IPS-20b (cell line): ENCODE results near the gene CCNF.
"Not testable (repeated sequence)": the region's sequence is repeated elsewhere in the genome, so short reads cannot be mapped to it uniquely, and the experiment has no call there.

Experiments used
- H3K27ac ChIP-seq: one replicate; pipeline ENCODE4 v1.5.1; 2013; ENCODE audit warnings: low read length
- H3K27me3 ChIP-seq: 2 replicates; pipeline ENCODE4 v1.6.1; 2013; ENCODE audit warnings: mild to moderate bottlenecking, low read length, inconsistent platforms; ENCODE audit not compliant: insufficient read depth
- H3K36me3 ChIP-seq: 2 replicates; pipeline ENCODE4 v1.6.1; 2013; ENCODE audit warnings: low read depth, mild to moderate bottlenecking, inconsistent platforms, low read length, moderate library complexity; ENCODE audit not compliant: insufficient read depth
- H3K4me1 ChIP-seq: 2 replicates; pipeline ENCODE4 v1.6.1; 2013; ENCODE audit warnings: mild to moderate bottlenecking, control low read depth, inconsistent platforms, low read length, moderate library complexity; ENCODE audit not compliant: insufficient read depth
- H3K4me3 ChIP-seq: 2 replicates; pipeline ENCODE4 v1.5.1; 2013; ENCODE audit warnings: mild to moderate bottlenecking, low read length, inconsistent platforms
- H3K9ac ChIP-seq: 2 replicates; pipeline ENCODE4 v1.6.1; 2013; ENCODE audit warnings: low read depth, mild to moderate bottlenecking, inconsistent platforms, low read length, moderate library complexity
- H3K9me3 ChIP-seq: 2 replicates; pipeline ENCODE4 v1.6.1; 2013; ENCODE audit warnings: mild to moderate bottlenecking, low read depth, low read length, inconsistent platforms; ENCODE audit not compliant: insufficient read depth

The CCNF gene

DNA sequence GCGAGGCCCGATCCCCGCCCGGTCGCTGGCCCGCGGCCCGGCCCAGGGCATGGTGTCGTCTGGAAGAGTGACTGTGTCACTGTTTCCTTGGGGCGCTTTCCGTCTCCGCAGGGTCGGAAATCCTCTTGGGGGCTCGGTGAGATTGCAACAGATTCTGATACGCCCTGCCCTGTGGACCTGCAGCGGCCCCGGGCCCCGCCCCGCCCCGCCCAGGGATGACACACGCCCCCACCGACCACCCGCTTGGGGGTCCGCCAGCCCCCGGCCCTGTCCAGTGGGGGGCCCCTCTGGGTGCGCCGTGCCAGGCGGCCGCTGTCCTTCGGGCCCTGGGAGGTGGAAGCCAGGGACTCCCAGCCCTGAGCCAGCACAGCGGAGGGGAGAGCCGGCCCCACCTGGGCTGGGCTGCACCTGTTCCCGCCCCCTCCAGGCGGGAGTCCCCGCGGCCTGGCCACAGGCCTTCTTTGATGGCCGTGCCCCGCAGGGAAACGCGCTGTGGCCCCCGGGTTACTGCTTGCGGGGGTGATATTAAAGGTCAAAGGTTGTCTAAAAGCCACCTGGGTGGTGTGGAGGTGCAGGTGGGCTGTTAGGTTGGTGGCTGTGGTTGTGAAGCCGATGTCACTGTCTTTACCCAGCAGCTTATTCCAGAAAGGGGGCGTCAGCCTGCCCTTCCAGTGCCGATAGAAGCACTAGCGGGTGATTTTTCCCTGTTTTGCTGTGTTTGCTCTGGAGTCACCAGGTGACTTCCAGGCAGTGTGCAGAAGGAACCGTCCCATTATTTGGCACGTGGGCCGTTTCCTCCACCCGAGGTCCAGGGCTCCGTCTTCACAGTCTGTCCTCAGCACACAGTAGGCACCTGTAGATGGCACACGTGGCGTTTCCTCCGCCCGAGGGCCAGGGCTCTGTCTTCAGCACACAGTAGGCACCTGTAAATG is 46.4 kb downstream of the CCNF start:
- peaks cover 61% of the 10 kb centered on the region for H3K27me3 ChIP-seq
- H3K27ac ChIP-seq, result no peak overlapping the region
- H3K4me3 ChIP-seq, result peak overlapping the region; percentile 67
- no peaks in the 10 kb centered on the region for H3K9me3 ChIP-seq
- peaks cover under 1% of the 10 kb centered on the region; the same call in 1 of the 2 replicates for H3K4me1 ChIP-seq
- H3K36me3 ChIP-seq, result no peaks in the 10 kb centered on the region
- no peak overlapping the region for H3K9ac ChIP-seq

DNA sequence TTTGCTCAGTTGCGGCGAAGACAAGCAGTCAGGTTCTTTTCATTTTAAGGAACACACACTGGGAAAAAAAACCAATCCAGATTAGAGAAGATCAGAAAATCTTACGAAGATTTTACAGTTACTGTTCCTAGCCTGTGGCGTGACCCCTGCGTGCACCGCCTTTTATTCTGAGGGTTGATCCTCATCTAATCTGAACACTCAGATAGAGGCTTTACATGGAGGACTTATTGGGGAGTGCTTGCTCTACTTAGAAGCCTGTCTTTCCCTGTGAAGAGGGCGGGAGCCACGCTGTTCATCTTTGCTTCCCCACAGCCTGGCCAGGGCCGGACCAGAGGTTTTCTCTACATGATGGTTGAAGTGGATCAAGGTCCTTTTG is 47.1 kb downstream of the CCNF start:
- H3K4me3 ChIP-seq, result peak overlapping the region; percentile 67; the same call in 1 of the 2 replicates
- no peak overlapping the region for H3K27ac ChIP-seq
- H3K36me3 ChIP-seq, result no peaks in the 10 kb centered on the region
- H3K9ac ChIP-seq, result no peak overlapping the region
- H3K9me3 ChIP-seq, result no peaks in the 10 kb centered on the region
- no peaks in the 10 kb centered on the region for H3K4me1 ChIP-seq
- H3K27me3 ChIP-seq, result peaks cover 54% of the 10 kb centered on the region

- Histone ChIP-seq H3K9me3 (no peaks in the 10 kb centered on the region), H3K36me3 (no peaks in the 10 kb centered on the region), H3K4me3 (no peak overlapping the region), H3K9ac (no peak overlapping the region), H3K27ac (no peak overlapping the region), H3K4me1 (no peaks in the 10 kb centered on the region), H3K27me3 (peaks cover 50% of the 10 kb centered on the region)
Observed at GRCh38 chr16:2476741-2477140, 47.5 kb downstream of the CCNF start.

GRCh38 chr16:2477327-2477726 is 48.1 kb downstream of the CCNF start:
- Histone ChIP-seq H3K27me3 (peaks cover 44% of the 10 kb centered on the region), H3K4me3 (no peak overlapping the region), H3K27ac (no peak overlapping the region), H3K9ac (no peak overlapping the region), H3K9me3 (no peaks in the 10 kb centered on the region), H3K36me3 (no peaks in the 10 kb centered on the region), H3K4me1 (no peaks in the 10 kb centered on the region)

- peaks cover 35% of the 10 kb centered on the region for H3K27me3 ChIP-seq
- no peaks in the 10 kb centered on the region; the same call in 1 of the 2 replicates for H3K36me3 ChIP-seq
- H3K4me3 ChIP-seq, result no peak overlapping the region
- no peak overlapping the region for H3K27ac ChIP-seq
- H3K9me3 ChIP-seq, result no peaks in the 10 kb centered on the region
- no peak overlapping the region for H3K9ac ChIP-seq
- H3K4me1 ChIP-seq, result no peaks in the 10 kb centered on the region
Observed at GRCh38 chr16:2478279-2478678, 49.0 kb downstream of the CCNF start.

DNA sequence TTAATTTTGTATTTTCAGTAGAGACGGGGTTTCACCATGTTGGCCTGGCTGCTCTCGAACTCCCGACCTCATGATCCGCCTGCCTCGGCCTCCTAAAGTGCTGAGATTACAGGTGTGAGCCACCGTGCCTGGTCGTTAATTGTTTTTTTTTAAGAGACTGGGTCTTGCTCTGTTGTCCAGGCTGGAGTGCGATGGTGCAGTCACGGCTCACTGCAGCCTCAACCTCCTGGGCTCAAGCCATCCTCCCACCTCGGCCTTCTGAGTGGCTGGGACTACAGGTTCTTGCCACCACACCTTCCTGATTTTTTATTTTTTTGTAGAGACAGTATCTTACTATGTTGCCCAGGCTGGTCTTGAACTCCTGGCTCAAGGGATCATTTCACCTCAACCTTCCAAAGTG is 50.7 kb downstream of the CCNF start:
- peaks cover 21% of the 10 kb centered on the region for H3K27me3 ChIP-seq
- not testable (repeated sequence) for H3K27ac ChIP-seq, H3K4me1 ChIP-seq, H3K9me3 ChIP-seq, H3K4me3 ChIP-seq, H3K36me3 ChIP-seq, H3K9ac ChIP-seq

DNA sequence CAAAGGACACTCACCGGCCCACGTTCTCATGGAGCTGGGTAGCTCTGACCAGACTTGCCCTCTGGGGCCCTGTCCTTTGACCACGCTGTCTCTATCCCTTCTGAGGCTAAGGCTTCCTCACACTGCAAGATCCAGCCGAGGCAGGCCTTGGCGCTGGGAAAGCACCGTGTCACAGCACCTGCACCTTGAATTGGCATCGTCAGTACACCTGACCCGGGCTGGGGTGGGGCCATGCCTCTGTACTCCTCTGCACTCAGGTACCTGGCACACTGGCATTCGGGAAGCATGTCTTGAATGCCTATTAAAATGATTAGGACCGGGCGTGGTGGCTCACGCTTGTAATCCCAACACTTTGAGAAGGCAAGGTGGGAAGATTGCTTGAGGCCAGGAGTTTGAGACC is 51.7 kb downstream of the CCNF start:
- H3K27me3 ChIP-seq, result peaks cover 17% of the 10 kb centered on the region
- H3K9me3 ChIP-seq, result no peaks in the 10 kb centered on the region
- H3K9ac ChIP-seq, result no peak overlapping the region
- no peak overlapping the region for H3K4me3 ChIP-seq
- H3K27ac ChIP-seq, result no peak overlapping the region
- no peaks in the 10 kb centered on the region for H3K4me1 ChIP-seq
- H3K36me3 ChIP-seq, result no peaks in the 10 kb centered on the region; the same call in 1 of the 2 replicates

- no peaks in the 10 kb centered on the region; the same call in 1 of the 2 replicates for H3K36me3 ChIP-seq
- H3K27ac ChIP-seq, result no peak overlapping the region
- H3K27me3 ChIP-seq, result peaks cover 9% of the 10 kb centered on the region
- no peaks in the 10 kb centered on the region for H3K9me3 ChIP-seq
- H3K4me3 ChIP-seq, result no peak overlapping the region
- no peaks in the 10 kb centered on the region for H3K4me1 ChIP-seq
- no peak overlapping the region for H3K9ac ChIP-seq
Observed at GRCh38 chr16:2481676-2482075, 52.4 kb downstream of the CCNF start.

DNA sequence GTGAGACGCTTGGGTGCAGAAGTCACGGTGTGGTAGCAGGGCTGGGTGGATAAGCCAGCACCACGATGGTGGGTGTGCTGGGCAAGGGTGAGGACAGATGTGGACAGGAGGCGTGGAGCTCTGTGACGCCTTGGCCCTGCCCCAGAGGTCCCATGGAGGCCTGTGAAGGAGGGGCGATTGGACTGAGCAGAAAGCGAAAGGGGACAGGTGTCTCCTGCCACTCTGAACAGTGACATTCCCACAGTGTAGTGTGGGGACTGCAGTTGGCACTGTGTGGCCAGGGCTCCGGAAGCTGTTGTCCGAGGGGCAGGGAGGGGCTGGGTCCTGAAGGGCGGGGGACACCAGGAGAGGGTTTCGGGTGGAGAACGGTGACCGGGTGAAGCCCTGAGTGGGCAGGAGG is 53.0 kb downstream of the CCNF start:
- H3K27me3 ChIP-seq, result 0 out of 2 replicates have a peak, but pooled peaks cover 4% of the 10 kb centered on the region
- H3K4me1 ChIP-seq, result no peaks in the 10 kb centered on the region
- H3K27ac ChIP-seq, result no peak overlapping the region
- no peaks in the 10 kb centered on the region; the same call in 1 of the 2 replicates for H3K36me3 ChIP-seq
- no peak overlapping the region for H3K4me3 ChIP-seq
- H3K9me3 ChIP-seq, result no peaks in the 10 kb centered on the region
- no peak overlapping the region for H3K9ac ChIP-seq

DNA sequence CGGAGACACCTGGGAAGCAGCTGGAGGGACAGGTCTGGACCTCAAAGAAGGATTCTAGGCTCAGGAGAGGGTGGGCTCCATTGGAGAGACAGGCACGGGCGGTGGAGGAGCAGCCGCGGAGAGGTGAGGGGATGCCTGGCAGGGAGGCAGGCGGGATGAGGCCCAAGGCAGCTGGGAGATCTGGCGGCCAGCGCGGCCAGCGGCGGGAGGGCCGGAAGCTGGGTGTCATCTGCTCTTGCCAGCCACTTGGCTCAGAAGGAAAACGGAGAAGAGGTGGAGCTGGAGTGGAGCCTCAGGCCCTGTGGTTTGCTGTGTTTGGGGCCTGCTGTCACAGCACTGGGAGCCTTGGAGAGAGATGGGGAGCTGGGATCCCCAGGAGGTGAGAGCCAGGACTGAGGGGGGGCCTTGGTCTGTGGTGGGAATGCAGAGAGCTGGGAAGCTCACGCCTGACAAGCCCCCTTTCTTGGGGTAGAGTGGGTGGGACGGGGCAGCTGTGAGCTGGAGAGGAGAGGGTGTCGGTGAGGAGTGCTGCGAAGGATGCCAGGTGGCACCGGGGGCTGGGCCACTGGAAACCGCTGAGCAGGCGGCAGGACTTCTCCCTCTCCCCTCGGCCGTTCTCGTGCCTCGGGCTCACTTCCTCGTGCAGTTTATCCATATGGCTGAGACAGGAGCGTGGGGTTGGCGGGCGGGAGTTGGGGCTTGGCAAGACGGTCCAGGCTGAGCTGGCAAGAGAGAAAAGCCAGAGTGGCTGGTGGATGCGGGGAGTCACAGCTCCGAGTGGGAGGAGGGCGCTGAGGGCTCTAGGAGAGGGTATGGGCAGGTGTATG is 53.7 kb downstream of the CCNF start:
- Histone ChIP-seq H3K27me3 (no peaks in the 10 kb centered on the region), H3K9ac (no peak overlapping the region), H3K4me3 (no peak overlapping the region), H3K4me1 (no peaks in the 10 kb centered on the region), H3K27ac (no peak overlapping the region), H3K9me3 (no peaks in the 10 kb centered on the region), H3K36me3 (no peaks in the 10 kb centered on the region; the same call in 1 of the 2 replicates)

- Histone ChIP-seq H3K9ac (no peak overlapping the region), H3K9me3 (no peaks in the 10 kb centered on the region), H3K36me3 (no peaks in the 10 kb centered on the region; the same call in 1 of the 2 replicates), H3K4me1 (no peaks in the 10 kb centered on the region), H3K27me3 (no peaks in the 10 kb centered on the region), H3K27ac (no peak overlapping the region), H3K4me3 (no peak overlapping the region)
Observed at GRCh38 chr16:2483939-2484897, 55.0 kb downstream of the CCNF start.
